ELR (cell line): ENCODE data around the gene NAXE.
"Not testable (repeated sequence)": the region's sequence is repeated elsewhere in the genome, so short reads cannot be mapped to it uniquely, and the experiment has no call there.

Experiments
- DNase-seq: peaks from one replicate; pipeline ENCODE4 v3.0.0-alpha.2; 2015; ENCODE audit warnings: low read depth

NAXE gene

GRCh38 chr1:156623946-156624813 is 32.6 kb downstream of the NAXE start:
- peak; percentile 71 for DNase-seq

- DNase-seq = no peak
These were observed 33.3 kb downstream of the NAXE start for GRCh38 chr1:156624814-156625435.

- peak; percentile 60 for DNase-seq
These were observed 34.0 kb downstream of the NAXE start for GRCh38 chr1:156625436-156626078.

GRCh38 chr1:156626079-156626438 is 34.5 kb downstream of the NAXE start:
- DNase-seq = no peak

GRCh38 chr1:156627313-156627880 is 35.8 kb downstream of the NAXE start:
- DNase-seq = peak; percentile 73

GRCh38 chr1:156629823-156630449 is 38.4 kb downstream of the NAXE start:
- no peak for DNase-seq

- DNase-seq = not testable (repeated sequence)
These were observed 39.6 kb downstream of the NAXE start for GRCh38 chr1:156631152-156631551.

- no peak for DNase-seq
These were observed 40.8 kb downstream of the NAXE start for GRCh38 chr1:156632355-156632754.

GRCh38 chr1:156638189-156638985 is 46.8 kb downstream of the NAXE start:
- no peak for DNase-seq

GRCh38 chr1:156639601-156640101 is 48.1 kb downstream of the NAXE start:
- peak; percentile 63 for DNase-seq

GRCh38 chr1:156640842-156641706 is 49.5 kb downstream of the NAXE start:
- DNase-seq = no peak

- no peak for DNase-seq
These were observed 50.2 kb downstream of the NAXE start, which contains the start of gene BCAN for GRCh38 chr1:156641761-156642264. BCAN (plus strand) TSS chr1:156642117; CDS start chr1:156646055, 3,938 bp downstream.

GRCh38 chr1:156642265-156643048 is 50.9 kb downstream of the NAXE start:
- no peak for DNase-seq

- no peak for DNase-seq
These were observed 51.6 kb downstream of the NAXE start for GRCh38 chr1:156643049-156643777.

GRCh38 chr1:156643778-156644092 is 52.2 kb downstream of the NAXE start:
- no peak for DNase-seq
